ENCODE results near the gene VIM.

The VIM gene

DNA sequence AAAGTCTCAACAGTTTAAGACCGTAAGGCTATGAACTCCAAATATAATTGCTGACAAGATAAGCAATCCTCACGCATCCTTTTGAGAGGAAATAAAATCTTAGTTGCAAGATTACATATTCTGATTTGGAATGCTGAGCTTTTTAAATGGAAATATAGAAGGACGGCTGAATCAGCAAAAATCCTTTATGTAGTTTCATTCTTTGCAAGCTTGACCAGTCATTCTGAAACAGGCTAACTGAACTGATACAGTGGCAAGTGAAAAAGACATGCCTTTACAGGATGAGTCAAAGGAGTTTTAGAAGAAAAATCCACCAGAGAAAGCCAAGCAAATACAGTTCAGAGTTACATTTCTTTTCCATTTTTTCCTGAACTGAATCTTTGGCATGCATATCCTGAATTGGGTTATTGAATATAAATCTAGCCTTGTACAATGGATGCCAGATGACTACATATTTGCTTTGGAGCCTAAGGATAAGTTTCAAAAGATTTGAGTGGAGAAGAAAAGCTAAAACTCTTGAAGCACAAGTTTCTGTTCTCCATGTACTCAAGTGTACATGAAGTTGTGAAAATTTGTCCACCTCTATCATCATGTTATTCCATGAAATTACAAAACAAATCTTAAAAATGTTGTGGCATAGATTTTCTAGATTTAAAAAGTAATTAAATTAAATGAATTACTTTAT, 4.4 kb downstream of the VIM start:
- H3K27ac ChIP-seq (ENCODE audit: low read length): no peak overlapping the region
- H3K27me3 ChIP-seq (ENCODE audit: control insufficient read depth in 1 of 2, insufficient read depth in 2 of 2, low read length in 2 of 2): peaks cover 0 to 3% of the 10 kb centered on the region in 2 donors
- H3K4me3 ChIP-seq (ENCODE audit: low read length in 2 of 2): peak overlapping the region; percentile 0 to 85
- H3K9me3 ChIP-seq (ENCODE audit: control insufficient read depth in 2 of 2, low read length in 2 of 2): no peaks in the 10 kb centered on the region
- peaks cover 14% of the 10 kb centered on the region for H3K4me1 ChIP-seq (ENCODE audit: control insufficient read depth, insufficient read depth, low read length)
- H3K9ac ChIP-seq (ENCODE audit: low read length in 2 of 2): peak overlapping the region in 1 of 2 donors; percentile 35
- H3K36me3 ChIP-seq (ENCODE audit: control insufficient read depth in 2 of 2, insufficient read depth in 2 of 2, low read length in 2 of 2): peaks cover 34 to 38% of the 10 kb centered on the region in 2 donors

DNA sequence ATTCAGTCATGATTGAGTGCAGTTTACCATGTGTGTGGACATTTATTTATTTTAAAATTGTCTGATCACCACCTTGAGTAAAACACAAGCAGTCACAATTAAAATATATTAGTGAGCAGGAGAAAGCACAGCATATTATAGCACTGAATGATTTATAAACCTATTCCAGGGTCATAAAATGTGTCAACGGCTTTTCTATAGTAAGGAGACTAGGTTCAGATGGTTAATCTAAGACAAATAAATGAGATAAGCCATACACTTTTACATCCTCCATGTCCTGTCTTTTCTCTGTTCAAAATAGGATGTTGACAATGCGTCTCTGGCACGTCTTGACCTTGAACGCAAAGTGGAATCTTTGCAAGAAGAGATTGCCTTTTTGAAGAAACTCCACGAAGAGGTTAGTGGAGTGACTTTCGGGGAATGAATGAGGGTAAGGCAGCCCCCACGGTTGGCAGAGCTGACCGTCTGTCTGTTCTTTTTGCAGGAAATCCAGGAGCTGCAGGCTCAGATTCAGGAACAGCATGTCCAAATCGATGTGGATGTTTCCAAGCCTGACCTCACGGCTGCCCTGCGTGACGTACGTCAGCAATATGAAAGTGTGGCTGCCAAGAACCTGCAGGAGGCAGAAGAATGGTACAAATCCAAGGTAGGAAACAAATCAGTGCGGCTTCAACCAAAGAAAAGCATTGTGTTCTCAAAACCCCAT, 5.4 kb downstream of the VIM start:
- H3K9ac ChIP-seq (ENCODE audit: low read length in 2 of 2): peak overlapping the region in 1 of 2 donors; percentile 47
- H3K27me3 ChIP-seq (ENCODE audit: control insufficient read depth in 1 of 2, insufficient read depth in 2 of 2, low read length in 2 of 2): peaks cover 0 to 3% of the 10 kb centered on the region in 2 donors
- H3K36me3 ChIP-seq (ENCODE audit: control insufficient read depth in 2 of 2, insufficient read depth in 2 of 2, low read length in 2 of 2): peaks cover 34 to 38% of the 10 kb centered on the region in 2 donors
- H3K4me1 ChIP-seq (ENCODE audit: control insufficient read depth, insufficient read depth, low read length): peaks cover 14% of the 10 kb centered on the region
- H3K4me3 ChIP-seq (ENCODE audit: low read length in 2 of 2): peak overlapping the region in 1 of 2 donors; percentile 30
- no peaks in the 10 kb centered on the region for H3K9me3 ChIP-seq (ENCODE audit: control insufficient read depth in 2 of 2, low read length in 2 of 2)
- H3K27ac ChIP-seq (ENCODE audit: low read length): no peak overlapping the region

DNA sequence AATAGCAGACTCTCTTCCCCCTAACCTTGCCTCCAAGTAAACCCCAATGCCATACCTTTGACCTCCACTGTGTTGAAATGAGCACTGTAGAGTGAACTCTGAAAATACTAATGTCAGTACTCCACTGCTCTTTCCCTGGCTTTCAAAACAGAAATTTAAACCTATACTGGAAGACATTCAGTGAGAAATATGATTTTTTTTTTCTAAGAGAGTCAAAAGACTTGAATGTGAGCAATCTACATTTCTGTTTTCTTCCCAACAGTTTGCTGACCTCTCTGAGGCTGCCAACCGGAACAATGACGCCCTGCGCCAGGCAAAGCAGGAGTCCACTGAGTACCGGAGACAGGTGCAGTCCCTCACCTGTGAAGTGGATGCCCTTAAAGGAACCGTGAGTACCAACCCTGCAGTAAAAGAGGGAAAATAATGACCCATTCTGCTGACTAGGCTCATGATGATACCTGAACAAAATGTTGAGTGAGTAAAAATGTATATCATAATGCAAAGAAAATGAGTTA, 6.4 kb downstream of the VIM start:
- Histone ChIP-seq H3K9ac (ENCODE audit: low read length in 2 of 2) (no peak overlapping the region), H3K27me3 (ENCODE audit: control insufficient read depth in 1 of 2, insufficient read depth in 2 of 2, low read length in 2 of 2) (peaks cover 0 to 3% of the 10 kb centered on the region in 2 donors), H3K4me3 (ENCODE audit: low read length in 2 of 2) (peak overlapping the region; percentile 17 to 30), H3K9me3 (ENCODE audit: control insufficient read depth in 2 of 2, low read length in 2 of 2) (no peaks in the 10 kb centered on the region), H3K4me1 (ENCODE audit: control insufficient read depth, insufficient read depth, low read length) (peaks cover 12% of the 10 kb centered on the region), H3K36me3 (ENCODE audit: control insufficient read depth in 2 of 2, insufficient read depth in 2 of 2, low read length in 2 of 2) (peaks cover 34 to 38% of the 10 kb centered on the region in 2 donors), H3K27ac (ENCODE audit: low read length) (no peak overlapping the region)

DNA sequence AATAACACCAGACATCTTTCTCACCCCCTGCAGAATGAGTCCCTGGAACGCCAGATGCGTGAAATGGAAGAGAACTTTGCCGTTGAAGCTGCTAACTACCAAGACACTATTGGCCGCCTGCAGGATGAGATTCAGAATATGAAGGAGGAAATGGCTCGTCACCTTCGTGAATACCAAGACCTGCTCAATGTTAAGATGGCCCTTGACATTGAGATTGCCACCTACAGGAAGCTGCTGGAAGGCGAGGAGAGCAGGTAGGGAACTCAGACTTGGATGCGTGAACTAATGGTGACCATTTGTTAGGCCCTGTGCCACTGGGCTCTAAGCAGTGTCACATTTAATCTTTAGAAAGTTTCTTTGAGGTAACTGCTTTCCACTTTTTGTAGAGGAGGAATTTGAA, 7.1 kb downstream of the VIM start:
- H3K27ac ChIP-seq (ENCODE audit: low read length): no peak overlapping the region
- no peaks in the 10 kb centered on the region for H3K9me3 ChIP-seq (ENCODE audit: control insufficient read depth in 2 of 2, low read length in 2 of 2)
- no peaks in the 10 kb centered on the region for H3K27me3 ChIP-seq (ENCODE audit: control insufficient read depth in 1 of 2, insufficient read depth in 2 of 2, low read length in 2 of 2)
- peaks cover 34 to 38% of the 10 kb centered on the region in 2 donors for H3K36me3 ChIP-seq (ENCODE audit: control insufficient read depth in 2 of 2, insufficient read depth in 2 of 2, low read length in 2 of 2)
- peaks cover 12% of the 10 kb centered on the region for H3K4me1 ChIP-seq (ENCODE audit: control insufficient read depth, insufficient read depth, low read length)
- H3K4me3 ChIP-seq (ENCODE audit: low read length in 2 of 2): peak overlapping the region; percentile 1 to 17
- peak overlapping the region in 1 of 2 donors; percentile 1 for H3K9ac ChIP-seq (ENCODE audit: low read length in 2 of 2)

DNA sequence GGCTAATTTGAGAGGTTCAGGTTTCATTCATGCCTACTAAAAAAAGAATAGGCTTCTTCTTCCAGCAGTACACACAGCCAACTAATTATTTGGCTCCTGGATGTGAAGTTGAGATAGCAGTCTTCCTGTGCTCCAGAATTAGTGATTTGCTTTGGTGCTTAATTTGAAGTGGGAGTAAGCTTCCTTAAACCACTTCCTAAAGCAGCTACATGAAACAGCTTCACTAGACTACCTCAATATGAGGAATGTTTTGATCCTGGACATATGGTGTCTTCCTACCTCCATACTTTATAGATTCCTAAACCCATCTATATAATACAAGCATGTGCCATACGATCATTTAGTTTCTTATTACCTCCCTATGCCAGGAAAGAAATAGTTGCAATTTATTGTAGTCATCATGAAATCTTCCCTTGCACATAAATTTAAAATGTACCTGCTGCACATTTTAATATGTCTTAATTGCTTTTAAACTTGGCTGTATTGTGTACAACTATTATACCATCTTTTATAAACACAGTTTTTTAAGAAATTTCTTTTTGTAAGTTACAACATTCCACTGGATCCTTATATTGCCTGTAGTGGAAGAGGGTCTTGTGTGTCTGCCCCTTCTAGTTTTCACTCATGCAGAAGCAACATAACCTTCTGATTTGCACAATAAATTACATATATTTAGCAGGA, 8.6 kb downstream of the VIM start:
- H3K4me3 ChIP-seq (ENCODE audit: low read length in 2 of 2): no peak overlapping the region
- no peaks in the 10 kb centered on the region for H3K27me3 ChIP-seq (ENCODE audit: control insufficient read depth in 1 of 2, insufficient read depth in 2 of 2, low read length in 2 of 2)
- no peak overlapping the region for H3K9ac ChIP-seq (ENCODE audit: low read length in 2 of 2)
- peaks cover 12% of the 10 kb centered on the region for H3K4me1 ChIP-seq (ENCODE audit: control insufficient read depth, insufficient read depth, low read length)
- no peak overlapping the region for H3K27ac ChIP-seq (ENCODE audit: low read length)
- no peaks in the 10 kb centered on the region for H3K9me3 ChIP-seq (ENCODE audit: control insufficient read depth in 2 of 2, low read length in 2 of 2)
- peaks cover 34 to 38% of the 10 kb centered on the region in 2 donors for H3K36me3 ChIP-seq (ENCODE audit: control insufficient read depth in 2 of 2, insufficient read depth in 2 of 2, low read length in 2 of 2)

DNA sequence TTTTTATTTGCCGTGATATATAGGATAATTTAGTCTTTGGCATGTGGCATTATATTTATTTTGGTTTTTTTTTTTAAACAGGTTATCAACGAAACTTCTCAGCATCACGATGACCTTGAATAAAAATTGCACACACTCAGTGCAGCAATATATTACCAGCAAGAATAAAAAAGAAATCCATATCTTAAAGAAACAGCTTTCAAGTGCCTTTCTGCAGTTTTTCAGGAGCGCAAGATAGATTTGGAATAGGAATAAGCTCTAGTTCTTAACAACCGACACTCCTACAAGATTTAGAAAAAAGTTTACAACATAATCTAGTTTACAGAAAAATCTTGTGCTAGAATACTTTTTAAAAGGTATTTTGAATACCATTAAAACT, 9.1 kb downstream of the VIM start:
- Histone ChIP-seq H3K4me3 (ENCODE audit: low read length in 2 of 2) (no peak overlapping the region), H3K9me3 (ENCODE audit: control insufficient read depth in 2 of 2, low read length in 2 of 2) (no peaks in the 10 kb centered on the region), H3K36me3 (ENCODE audit: control insufficient read depth in 2 of 2, insufficient read depth in 2 of 2, low read length in 2 of 2) (peaks cover 34 to 38% of the 10 kb centered on the region in 2 donors), H3K9ac (ENCODE audit: low read length in 2 of 2) (no peak overlapping the region), H3K4me1 (ENCODE audit: control insufficient read depth, insufficient read depth, low read length) (peaks cover 12% of the 10 kb centered on the region), H3K27ac (ENCODE audit: low read length) (no peak overlapping the region), H3K27me3 (ENCODE audit: control insufficient read depth in 1 of 2, insufficient read depth in 2 of 2, low read length in 2 of 2) (no peaks in the 10 kb centered on the region)

DNA sequence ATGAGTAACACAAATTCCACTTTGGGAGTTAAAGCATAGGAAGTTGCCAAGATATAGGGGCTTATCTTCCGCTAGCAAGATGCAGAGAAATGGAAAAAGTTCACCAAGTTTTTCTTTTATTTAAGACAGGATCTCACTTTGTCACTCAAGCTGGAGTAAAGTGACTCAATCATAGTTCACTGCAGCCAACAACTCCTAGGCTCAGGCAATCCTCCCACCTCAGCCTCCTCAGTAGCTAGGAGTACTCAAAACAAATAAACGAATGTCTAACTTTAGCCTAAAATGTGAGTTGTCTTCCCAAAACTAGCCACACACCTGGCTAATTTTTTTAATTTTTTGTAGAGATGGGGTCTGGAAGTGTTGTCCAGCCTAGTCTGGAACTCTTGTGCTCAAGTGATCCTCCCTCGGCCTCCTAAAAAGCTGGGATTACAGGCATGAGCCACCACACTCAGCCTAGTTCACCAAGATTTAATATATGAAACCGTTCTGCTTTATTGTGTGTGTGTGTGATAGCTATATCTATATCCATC, 9.9 kb downstream of the VIM start:
- Histone ChIP-seq H3K27ac (ENCODE audit: low read length) (no peak overlapping the region), H3K9me3 (ENCODE audit: control insufficient read depth in 2 of 2, low read length in 2 of 2) (no peaks in the 10 kb centered on the region), H3K4me1 (ENCODE audit: control insufficient read depth, insufficient read depth, low read length) (peaks cover 12% of the 10 kb centered on the region), H3K36me3 (ENCODE audit: control insufficient read depth in 2 of 2, insufficient read depth in 2 of 2, low read length in 2 of 2) (peaks cover 34 to 38% of the 10 kb centered on the region in 2 donors), H3K9ac (ENCODE audit: low read length in 2 of 2) (no peak overlapping the region), H3K4me3 (ENCODE audit: low read length in 2 of 2) (no peak overlapping the region), H3K27me3 (ENCODE audit: control insufficient read depth in 1 of 2, insufficient read depth in 2 of 2, low read length in 2 of 2) (no peaks in the 10 kb centered on the region)

DNA sequence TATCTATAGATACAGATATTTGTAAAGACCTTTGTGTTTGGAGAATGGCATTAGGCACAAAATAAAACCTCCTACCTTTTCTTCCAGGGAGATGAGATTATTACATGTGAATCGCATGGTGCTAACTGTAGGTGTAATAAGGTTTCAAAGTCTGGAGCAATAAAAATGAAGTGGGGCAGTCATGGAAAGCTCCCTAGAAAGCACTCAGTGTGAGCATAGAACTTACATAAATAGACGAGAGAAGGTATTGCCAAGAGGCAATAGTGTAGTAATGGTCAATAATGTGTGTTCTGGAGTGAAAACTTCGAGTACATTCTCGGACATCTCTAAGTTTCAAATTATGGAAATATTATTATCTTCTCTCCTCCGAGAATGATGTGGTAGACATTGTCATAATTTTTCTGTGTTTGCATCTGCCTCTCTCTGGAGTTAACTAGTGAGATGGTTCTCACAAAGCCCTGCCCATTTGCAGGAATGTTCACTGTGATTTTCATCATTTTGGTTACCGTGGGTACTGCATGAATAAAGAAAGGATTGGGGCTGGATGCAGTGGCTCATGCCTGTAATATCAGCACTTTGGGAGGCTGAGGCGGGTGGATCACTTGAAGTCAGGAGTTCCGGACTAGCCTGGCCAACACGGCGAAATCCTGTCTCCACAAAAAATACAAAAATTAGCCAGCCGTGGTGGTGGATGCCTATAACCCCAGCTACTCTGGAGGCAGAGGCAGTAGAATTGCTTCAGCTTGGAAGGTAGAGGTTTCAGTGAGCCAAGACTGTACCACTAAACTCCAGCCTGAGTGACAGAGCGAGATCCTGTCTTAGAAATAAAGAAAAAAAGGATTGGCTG, 10.6 kb downstream of the VIM start:
- H3K9me3 ChIP-seq (ENCODE audit: control insufficient read depth in 2 of 2, low read length in 2 of 2): no peaks in the 10 kb centered on the region
- H3K27me3 ChIP-seq (ENCODE audit: control insufficient read depth in 1 of 2, insufficient read depth in 2 of 2, low read length in 2 of 2): no peaks in the 10 kb centered on the region
- H3K36me3 ChIP-seq (ENCODE audit: control insufficient read depth in 2 of 2, insufficient read depth in 2 of 2, low read length in 2 of 2): peaks cover 29 to 33% of the 10 kb centered on the region in 2 donors
- H3K4me1 ChIP-seq (ENCODE audit: control insufficient read depth, insufficient read depth, low read length): peaks cover 9% of the 10 kb centered on the region
- H3K4me3 ChIP-seq (ENCODE audit: low read length in 2 of 2): no peak overlapping the region
- no peak overlapping the region for H3K27ac ChIP-seq (ENCODE audit: low read length)
- H3K9ac ChIP-seq (ENCODE audit: low read length in 2 of 2): no peak overlapping the region

DNA sequence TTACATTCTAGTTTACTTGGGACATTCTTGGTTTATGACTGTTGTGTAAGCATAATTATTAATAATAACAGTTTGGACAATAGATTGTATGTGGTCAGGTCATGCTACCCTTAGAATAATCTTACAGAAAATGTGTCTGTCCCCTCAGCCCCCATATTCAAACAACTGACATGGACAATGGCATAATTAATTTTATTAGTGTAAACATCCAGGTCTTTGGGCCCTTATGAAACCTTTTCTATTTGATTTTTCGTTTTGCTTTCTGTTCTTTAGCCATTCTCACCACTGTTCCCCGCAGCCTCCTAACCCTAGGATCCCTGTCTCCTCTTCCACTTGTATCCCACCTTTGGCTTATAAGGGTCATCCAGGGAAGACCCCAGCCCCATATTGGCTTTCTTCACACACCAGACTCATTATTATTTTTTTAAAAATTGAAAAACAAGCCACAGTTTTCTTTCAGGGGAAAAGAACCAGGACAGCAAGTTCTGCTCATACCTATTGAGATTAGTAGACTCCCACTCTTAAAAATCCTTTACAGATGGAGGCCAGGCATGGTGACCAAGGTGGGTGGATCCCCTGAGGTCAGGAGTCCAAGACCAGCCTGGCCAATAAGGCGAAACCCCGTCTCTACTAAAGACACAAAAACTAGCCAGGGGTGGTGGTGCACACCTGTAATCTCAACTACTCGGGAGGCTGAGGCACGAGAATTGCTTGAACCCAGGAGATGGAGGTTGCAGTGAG, 11.5 kb downstream of the VIM start:
- Histone ChIP-seq H3K36me3 (ENCODE audit: control insufficient read depth in 2 of 2, insufficient read depth in 2 of 2, low read length in 2 of 2) (peaks cover 26% of the 10 kb centered on the region in 2 donors), H3K9me3 (ENCODE audit: control insufficient read depth in 2 of 2, low read length in 2 of 2) (no peaks in the 10 kb centered on the region), H3K27me3 (ENCODE audit: control insufficient read depth in 1 of 2, insufficient read depth in 2 of 2, low read length in 2 of 2) (no peaks in the 10 kb centered on the region), H3K27ac (ENCODE audit: low read length) (no peak overlapping the region), H3K4me3 (ENCODE audit: low read length in 2 of 2) (no peak overlapping the region), H3K4me1 (ENCODE audit: control insufficient read depth, insufficient read depth, low read length) (peaks cover 4% of the 10 kb centered on the region), H3K9ac (ENCODE audit: low read length in 2 of 2) (no peak overlapping the region)
